Upper lobe of left lung (tissue), 4 donors: Measurements from ENCODE around the gene AHI1.

Experiments used
- CTCF ChIP-seq, 6 experiments: fragments of 450-650 bp in 4 of 6; fragments of 200-600 bp in 2 of 6; sonication (generic) in 2 of 6; IDR thresholded peaks; one replicate each; pipeline ENCODE4 v1.5.1; 2016 to 2019; ENCODE audit warnings: antibody characterized with exemption in 6 of 6
- EP300 ChIP-seq, 4 donors: sonication (generic); formaldehyde crosslinking; IDR thresholded peaks; one replicate each; pipeline ENCODE4 v1.5.1; 2017; ENCODE audit warnings: antibody characterized with exemption in 4 of 4, control low read depth in 2 of 4
- POLR2A ChIP-seq, 4 donors: fragments of 450-650 bp; IDR thresholded peaks; one replicate each; pipeline ENCODE4 v1.5.1; 2016 to 2017; ENCODE audit warnings: antibody characterized with exemption in 4 of 4, mild to moderate bottlenecking in 2 of 4
- POLR2AphosphoS5 ChIP-seq, 2 donors: sonication (generic); formaldehyde crosslinking; IDR thresholded peaks; one replicate each; pipeline ENCODE4 v1.5.1; 2017; ENCODE audit warnings: antibody characterized with exemption in 2 of 2

- TF ChIP-seq POLR2A (IDR thresholded peaks at IDR 0.05): no peak
- TF ChIP-seq CTCF (IDR thresholded peaks at IDR 0.05): no peak
- TF ChIP-seq POLR2AphosphoS5 (IDR thresholded peaks at IDR 0.05): no peak
- TF ChIP-seq EP300 (IDR thresholded peaks at IDR 0.05): no peak
Measured at GRCh38 chr6:135257631-135258405, 239.7 kb downstream of the AHI1 start.
